D341Med (cell line): ENCODE measurements around the gene ZSCAN26.

Experiments
- DNase-seq: peaks from one replicate; pipeline ENCODE4 v3.0.0; 2012; ENCODE audit warnings: low spot score

ZSCAN26 gene

GRCh38 chr6:28266962-28267694 lies at the start of gene ZSCAN26:
ZSCAN26 (plus strand) TSS chr6:28267143; CDS start chr6:28271920, 4,777 bp downstream.
- peak; percentile 86 for DNase-seq

- DNase-seq: peak; percentile 15
Measured at GRCh38 chr6:28217890-28218289, 49.1 kb upstream of the ZSCAN26 start.

- peak; percentile 74 for DNase-seq
Measured at GRCh38 chr6:28218312-28219248, 48.4 kb upstream of the ZSCAN26 start.

DNA sequence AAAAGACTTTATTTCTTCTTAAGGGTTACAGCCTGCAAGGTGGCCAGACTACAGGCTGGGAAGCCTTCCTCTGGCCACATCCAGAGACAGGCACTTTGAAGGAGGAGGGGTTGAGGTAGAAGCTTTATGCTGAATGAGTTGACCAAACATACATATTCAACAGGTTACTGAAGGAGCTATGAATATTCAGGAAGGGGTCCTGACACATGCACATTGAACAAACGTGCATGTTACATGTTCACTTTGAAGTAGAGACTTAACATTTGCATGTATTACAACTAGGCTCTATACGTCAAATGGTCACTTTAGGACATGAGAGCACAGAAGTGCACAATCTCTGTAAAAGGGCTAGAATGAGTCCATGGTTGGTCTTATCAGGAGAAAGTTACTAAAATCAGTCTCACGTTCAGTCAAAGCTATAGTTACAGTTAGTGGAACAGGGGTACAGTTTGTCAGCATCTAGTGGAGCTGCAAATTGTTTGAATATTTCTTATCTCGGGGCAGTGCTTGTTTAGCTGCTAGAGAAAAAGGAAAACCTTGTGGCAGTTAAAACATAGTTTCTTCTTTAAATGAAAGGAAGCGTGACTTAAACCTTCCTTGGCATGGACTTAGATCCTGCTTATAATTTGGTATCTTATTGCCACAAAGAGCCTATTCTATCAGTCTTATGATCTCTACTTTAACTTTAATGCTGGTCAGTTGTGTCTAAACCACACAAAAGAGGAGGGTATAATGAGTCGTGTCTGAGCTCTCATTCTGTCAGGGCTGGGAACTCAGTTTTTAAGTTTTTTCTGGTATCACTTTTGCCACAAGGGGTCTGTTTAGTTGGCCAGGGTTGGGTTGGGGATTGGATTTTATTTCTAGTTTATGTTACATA lies 46.4 kb upstream of the ZSCAN26 start:
- no peak for DNase-seq

DNA sequence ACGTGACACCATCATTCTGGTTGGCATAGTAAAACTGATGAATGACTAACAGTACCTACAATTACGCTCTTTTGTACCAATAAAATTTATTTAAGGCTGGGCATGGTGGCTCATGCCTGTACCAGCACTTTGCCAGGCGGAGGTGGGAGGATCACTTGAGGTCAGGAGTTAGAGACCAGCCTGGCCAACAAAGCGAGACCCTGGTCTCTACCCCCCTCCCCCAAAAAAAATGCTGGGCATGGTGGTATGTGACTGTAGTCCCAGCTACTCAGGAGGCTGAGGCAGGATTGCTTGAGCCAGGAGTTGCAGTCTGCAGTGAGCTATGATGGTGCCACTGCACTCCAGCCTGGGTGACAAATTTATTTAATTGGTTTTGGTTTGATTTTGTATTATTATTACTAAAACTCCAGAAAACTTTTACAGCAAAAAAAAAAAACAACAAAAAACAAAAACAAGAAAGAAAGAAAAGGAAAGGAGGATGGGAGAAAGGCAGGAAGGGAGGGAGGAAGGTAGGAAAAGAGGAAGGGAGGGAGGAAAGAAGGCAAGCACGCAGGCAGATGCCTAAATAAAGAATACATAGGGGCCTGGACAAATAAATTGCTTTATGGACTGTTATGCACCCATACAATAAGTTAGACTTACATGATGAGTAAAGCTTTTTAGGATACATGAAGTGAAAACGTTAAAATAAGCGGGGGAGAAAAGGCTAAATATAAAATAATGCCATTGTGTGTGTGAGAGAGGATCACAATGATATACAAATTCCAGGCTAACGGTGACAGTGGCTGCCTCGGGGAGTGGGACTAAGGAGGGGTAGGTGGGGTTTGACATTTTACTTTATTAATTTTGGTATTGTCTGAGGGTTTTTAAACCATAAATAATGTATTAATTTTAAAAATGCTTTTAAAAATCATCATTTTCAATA lies 42.5 kb upstream of the ZSCAN26 start:
- no peak for DNase-seq

DNA sequence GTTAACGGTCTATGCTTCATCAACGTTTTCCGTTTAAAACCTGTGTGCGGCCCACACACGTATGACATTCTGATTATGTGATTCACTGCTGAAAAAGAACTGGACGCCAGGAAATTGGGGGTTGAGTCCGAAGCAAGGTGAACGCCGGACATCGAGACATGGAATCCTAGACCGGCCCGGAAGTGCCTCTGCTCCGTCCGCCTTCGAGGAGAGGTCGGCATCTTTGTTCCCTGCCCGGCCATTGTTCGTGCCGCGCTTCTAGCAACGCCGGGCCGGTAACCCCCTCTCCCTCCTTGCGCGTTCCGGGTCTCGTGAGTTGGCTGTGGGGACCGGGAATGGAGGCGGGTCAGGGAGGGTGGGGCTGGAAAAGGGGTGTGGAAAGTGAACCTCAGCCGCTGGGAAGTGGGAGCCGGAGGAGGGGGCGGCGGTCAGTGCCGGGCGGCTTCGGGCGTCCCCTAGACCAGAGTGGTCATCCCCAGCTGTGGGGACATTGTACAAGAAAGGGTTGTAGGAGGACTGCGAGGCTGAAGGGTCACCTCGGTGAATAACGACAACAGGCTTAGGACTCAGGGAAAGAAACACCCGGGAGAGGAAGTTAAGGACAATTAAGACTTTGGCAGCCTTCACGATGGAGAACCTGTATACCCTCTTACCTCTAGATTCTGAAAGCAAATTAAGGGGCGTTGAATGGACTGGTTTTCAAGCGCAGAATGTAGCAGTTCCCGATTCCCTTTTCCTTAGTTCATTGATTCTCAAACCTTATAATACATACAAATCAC lies 41.7 kb upstream of the ZSCAN26 start, which contains the start of gene ZSCAN9:
Gene ZSCAN9, plus strand, starts transcription at position 220 of the 779 bp plus-strand sequence. CDS start 1,810 bp downstream, outside the sequence.
- DNase-seq: peak; percentile 86

GRCh38 chr6:28226460-28226859 lies 40.5 kb upstream of the ZSCAN26 start:
- DNase-seq: no peak

DNA sequence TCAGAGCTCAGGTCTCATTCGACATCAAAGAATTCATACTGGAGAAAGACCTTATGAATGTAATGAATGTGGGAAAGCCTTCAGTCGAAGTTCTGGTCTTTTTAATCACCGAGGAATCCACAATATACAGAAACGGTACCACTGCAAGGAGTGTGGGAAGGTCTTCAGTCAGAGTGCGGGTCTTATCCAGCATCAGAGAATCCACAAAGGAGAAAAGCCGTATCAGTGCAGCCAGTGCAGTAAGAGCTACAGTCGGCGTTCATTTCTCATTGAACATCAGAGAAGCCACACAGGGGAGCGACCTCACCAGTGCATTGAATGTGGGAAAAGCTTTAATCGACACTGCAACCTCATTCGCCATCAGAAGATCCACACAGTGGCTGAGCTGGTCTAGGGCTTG lies 34.2 kb upstream of the ZSCAN26 start:
- no peak for DNase-seq

DNA sequence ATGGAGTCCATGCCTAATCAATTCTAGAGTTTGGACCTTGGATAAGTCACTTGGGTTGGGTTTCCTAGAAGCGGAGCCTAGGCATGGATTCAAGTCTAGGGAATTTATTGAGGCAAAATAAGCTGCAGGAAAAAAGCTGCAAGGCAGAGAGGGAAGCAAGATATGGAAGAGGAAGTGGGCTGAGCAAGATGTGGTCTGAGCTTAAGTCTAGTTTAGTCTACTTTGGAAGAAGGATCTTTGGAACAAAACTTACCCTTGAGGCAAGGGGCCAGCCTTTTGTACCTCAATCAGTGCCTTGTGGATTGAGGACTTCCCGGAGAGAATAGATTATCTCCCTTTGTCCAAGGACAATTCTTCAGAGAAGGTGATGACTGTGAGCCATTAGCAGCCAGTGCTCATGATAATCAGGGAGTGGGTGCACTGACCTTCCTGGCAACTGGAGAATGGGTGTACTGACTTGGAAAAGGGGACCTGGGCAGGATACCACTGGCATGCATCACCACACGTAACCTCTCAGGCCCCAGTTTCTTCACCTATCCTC lies 31.0 kb upstream of the ZSCAN26 start:
- DNase-seq: no peak

DNA sequence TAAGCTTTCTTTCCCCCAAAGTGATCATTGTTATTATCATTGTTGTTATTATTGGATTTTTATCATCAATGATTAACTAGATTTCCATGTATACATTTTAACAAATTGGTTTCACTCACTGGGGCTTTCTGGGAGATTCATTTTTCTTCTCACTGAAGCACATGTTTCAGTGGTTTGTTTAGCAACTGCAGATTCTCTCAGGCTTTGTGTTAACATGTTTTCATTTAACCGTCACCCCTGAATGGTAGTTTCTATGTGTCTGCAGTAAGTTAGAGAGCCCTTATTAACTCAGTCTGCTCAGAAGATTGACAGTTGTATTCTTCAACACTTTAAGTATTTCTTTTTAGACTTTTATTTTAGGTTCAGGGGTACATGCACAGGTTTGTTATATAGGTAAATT lies 27.3 kb upstream of the ZSCAN26 start:
- no peak for DNase-seq

DNA sequence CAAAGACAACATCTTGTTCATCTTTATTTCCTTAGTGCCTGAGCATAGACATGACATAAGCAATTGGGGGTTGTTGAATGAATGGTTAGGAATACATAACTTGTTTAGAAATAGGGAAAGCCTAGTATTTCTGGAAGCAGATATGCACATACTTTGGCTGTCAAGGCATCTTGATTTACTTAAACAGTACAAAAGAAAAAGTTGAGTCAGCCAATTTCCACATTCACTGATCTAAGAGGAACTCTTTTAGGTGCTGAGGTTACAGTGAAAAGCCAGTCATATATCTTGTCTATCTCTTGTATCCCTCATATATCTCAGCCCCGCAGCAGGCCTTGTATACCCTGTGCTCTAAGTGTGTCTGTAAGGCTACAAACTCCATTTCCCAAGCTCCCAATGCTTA lies 26.5 kb upstream of the ZSCAN26 start:
- no peak for DNase-seq

DNA sequence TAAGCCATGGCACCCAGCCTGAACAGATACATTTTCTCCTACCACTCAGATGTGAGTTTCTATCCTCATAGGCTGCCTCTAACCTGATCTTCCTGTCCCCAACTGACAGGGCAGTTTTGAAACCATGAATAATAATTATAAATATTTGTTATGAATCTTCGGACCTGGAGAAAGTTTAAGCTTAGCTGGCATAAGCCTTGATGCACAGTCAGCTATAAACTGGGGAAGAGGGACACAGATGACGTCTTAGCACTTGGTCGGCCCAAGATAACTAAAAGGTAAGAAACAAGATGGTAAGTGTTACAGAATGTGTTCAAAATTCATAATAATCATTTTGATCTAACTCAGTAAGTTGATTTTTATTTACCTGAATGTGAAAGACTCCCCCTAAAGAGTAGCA lies 23.0 kb upstream of the ZSCAN26 start:
- DNase-seq: no peak

DNA sequence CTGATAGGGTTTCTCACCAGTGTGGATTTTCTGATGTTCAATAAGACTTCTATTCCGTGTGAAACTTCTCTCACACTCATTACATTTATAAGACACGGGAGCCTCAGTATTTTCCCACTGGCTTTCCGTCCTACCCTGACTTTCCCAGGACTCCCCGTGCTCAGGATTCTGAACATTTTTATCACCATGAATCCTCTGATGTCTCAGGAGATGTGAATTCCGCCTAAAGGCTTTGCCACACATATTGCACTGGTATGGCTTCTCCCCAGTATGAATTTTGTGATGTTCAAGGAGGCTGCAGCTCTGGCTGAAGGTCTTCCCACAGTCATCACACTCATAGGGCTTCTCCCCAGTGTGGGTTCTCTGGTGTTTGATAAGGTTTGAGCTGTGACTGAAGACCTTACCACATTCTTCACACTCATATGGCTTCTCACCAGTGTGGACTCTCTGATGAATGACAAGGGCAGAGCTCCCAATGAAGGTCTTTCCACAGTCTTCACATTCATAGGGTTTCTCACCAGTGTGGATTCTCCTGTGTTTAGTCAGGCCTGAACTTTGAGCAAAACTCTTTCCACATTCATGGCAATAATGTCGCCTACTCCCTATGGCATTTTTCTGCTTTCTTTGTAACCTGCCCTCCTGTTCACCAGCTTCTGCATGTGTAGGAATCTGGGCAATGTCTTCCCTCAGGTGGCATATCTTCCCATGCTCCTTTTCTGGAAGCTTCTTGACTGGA lies 21.6 kb upstream of the ZSCAN26 start:
- no peak for DNase-seq

DNA sequence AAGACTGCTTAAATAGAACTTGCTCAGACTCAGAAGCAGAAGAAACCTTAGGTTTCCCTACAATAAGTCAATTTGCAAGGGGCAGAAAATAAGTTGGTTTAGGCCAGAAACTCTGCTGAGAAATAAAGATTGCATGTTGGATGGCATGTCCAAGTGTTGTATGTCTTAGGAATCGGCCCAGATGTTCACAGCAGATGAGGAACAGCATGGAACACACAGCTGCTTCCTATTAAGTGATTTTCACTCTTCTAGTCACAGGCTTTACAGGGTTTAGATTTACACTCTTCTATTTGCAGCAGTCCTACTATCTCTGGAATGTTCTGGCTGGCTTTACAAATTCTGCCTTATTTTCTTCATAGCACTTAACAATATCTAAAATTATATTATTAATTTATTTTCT lies 18.0 kb upstream of the ZSCAN26 start:
- no peak for DNase-seq

DNA sequence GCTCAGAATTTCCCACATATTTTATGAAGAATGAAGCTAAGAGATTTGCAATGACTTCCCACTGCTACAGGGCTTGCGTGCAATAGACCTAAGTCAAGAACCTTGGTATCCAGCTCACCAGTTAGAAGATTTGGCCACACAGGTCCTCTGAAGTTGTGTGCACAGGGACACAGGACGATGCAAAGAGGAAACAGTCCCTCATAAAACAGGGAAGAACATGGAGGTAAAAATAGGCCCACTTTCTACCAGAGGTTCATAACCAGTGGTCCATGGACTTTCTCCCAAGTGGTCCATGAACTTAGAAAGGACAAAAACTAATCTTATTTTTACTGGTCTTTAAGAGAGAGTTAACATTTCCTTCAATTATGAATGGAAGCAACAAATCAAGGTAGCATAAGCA lies 16.2 kb upstream of the ZSCAN26 start:
- DNase-seq: no peak

GRCh38 chr6:28251661-28252008 lies 15.3 kb upstream of the ZSCAN26 start:
- peak; percentile 58 for DNase-seq

DNA sequence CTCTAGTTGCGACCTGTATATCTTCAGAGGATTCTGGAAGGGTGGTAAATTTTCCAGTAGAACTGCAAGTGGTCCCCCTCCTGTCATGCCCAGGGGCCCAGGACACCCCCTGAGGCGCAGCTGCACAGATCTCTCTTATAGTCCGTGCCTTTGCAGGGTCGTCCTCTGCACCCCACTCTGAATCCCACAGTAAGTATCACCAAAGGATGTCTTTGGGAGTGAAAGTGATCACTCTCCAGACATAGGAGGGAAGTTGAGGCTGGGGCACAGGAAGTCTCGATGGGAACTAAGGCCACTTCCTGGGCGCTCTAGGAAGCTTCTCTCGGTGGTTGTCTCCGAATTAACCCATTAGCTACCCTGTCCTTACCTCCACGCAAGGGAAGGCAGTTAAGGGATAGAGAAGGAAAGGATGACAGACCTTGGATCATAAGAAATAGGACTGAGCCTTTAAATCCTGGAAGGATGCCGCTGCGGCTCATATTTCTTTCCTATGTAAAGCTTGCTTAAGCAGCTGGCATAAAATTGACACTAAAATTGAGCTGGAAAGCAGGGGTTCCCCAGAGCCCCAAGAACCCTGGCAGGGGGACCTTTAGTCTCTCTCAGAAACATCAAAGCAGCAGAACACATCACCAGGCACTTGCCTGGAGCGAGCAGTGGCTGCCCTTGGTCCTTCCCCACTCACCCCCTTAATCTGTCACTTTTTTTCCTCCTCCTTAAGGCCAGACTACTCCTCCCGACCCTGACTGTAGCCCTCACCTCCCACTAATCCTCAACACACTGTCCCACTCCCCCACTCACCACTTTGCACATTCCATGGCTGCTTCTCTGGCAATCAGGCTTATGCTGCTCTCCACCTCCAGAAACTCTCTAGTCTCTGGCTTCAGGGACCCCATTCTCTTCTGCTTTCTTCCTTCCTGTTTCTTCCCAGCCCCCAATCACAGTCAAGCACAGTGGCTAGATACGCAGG lies 14.7 kb upstream of the ZSCAN26 start, which contains the start of gene ZKSCAN4:
Gene ZKSCAN4, minus strand, starts transcription at position 261 of the 967 bp plus-strand sequence. CDS start 289 bp downstream, outside the sequence.
- DNase-seq: peak; percentile 85

- no peak for DNase-seq
Measured at GRCh38 chr6:28254121-28254519, 12.8 kb upstream of the ZSCAN26 start.
